ENCODE measurements around the gene IGSF9.
"Not testable (repeated sequence)": the region's sequence is repeated elsewhere in the genome, so short reads cannot be mapped to it uniquely, and the experiment has no call there.

The IGSF9 gene

GRCh38 chr1:159902541-159902940, 42.9 kb downstream of the IGSF9 start:
- TF ChIP-seq CTCF (conservative IDR thresholded peaks at IDR 0.05; ENCODE audit: low read depth, low read length): no peak
- DNase-seq (ENCODE audit: low read depth): no peak
- H3K4me3 ChIP-seq (ENCODE audit: low read depth, low read length): no peak overlapping the region

GRCh38 chr1:159900755-159901360, 44.6 kb downstream of the IGSF9 start:
- no peak for DNase-seq (ENCODE audit: low read depth)
- TF ChIP-seq CTCF (conservative IDR thresholded peaks at IDR 0.05; ENCODE audit: low read depth, low read length): no peak
- no peak overlapping the region for H3K4me3 ChIP-seq (ENCODE audit: low read depth, low read length)

- no peak for TF ChIP-seq CTCF (conservative IDR thresholded peaks at IDR 0.05; ENCODE audit: low read depth, low read length)
- H3K4me3 ChIP-seq (ENCODE audit: low read depth, low read length): no peak within 1 kb of the TSS
- peak; percentile 88 for DNase-seq (ENCODE audit: low read depth)
Observed at GRCh38 chr1:159900086-159900680, 45.2 kb downstream of the IGSF9 start, which contains the start of gene CFAP45. Gene CFAP45, minus strand, starts transcription at chr1:159900165. Its CDS starts 67 bp downstream, at chr1:159900098.

GRCh38 chr1:159899634-159900033, 45.8 kb downstream of the IGSF9 start:
- H3K4me3 ChIP-seq (ENCODE audit: low read depth, low read length); DNase-seq (ENCODE audit: low read depth): not testable (repeated sequence)

GRCh38 chr1:159898527-159898926, 46.9 kb downstream of the IGSF9 start:
- TF ChIP-seq CTCF (conservative IDR thresholded peaks at IDR 0.05; ENCODE audit: low read depth, low read length): no peak
- no peak for DNase-seq (ENCODE audit: low read depth)
- H3K4me3 ChIP-seq (ENCODE audit: low read depth, low read length): no peak overlapping the region

- H3K4me3 ChIP-seq (ENCODE audit: low read depth, low read length): no peak overlapping the region
- DNase-seq (ENCODE audit: low read depth): no peak
- no peak for TF ChIP-seq CTCF (conservative IDR thresholded peaks at IDR 0.05; ENCODE audit: low read depth, low read length)
Observed at GRCh38 chr1:159897962-159898361, 47.5 kb downstream of the IGSF9 start.

- no peak overlapping the region for H3K4me3 ChIP-seq (ENCODE audit: low read depth, low read length)
- DNase-seq (ENCODE audit: low read depth): no peak
- no peak for TF ChIP-seq CTCF (conservative IDR thresholded peaks at IDR 0.05; ENCODE audit: low read depth, low read length)
Observed at GRCh38 chr1:159896546-159896930, 48.9 kb downstream of the IGSF9 start.
